ENCODE results near the gene ERI3. TPM values are rescaled to one million over a fixed set of nuclear protein-coding genes. Genes with fewer than 3 reads are reported as not detected.

ERI3 gene
- total and polyA plus RNA-seq, 2 of the 13 experiments (the other 11 are each of a cell fraction or from before 2014, with no cell fraction given): 35.6 to 35.9 TPM

- TF ChIP-seq MATR3 (CRISPR knock-in tag; IDR thresholded peaks at IDR 0.05) (no peak), POLR2A (IDR thresholded peaks at IDR 0.05; ENCODE audit: insufficient read depth in 1 of 2, low read depth in 2 of 2, low read length in 2 of 2) (peak; percentile 55 to 81), ETV6 (CRISPR knock-in tag; conservative IDR thresholded peaks at IDR 0.05) (0 out of 2 replicates have a peak, but pooled peaks have one; percentile 61), JUNB (CRISPR knock-in tag; IDR thresholded peaks at IDR 0.05; ENCODE audit: borderline replicate concordance) (no peak), TBX2 (CRISPR knock-in tag; IDR thresholded peaks at IDR 0.05; ENCODE audit: borderline replicate concordance) (no peak; the same call in 1 of the 2 replicates), ZSCAN31 (CRISPR knock-in tag; IDR thresholded peaks at IDR 0.05; ENCODE audit: low read depth) (0 out of 2 replicates have a peak, but pooled peaks have one; percentile 41), PITX1 (CRISPR knock-in tag; IDR thresholded peaks at IDR 0.05) (peak; percentile 13; the same call in 1 of the 2 replicates), MTF1 (CRISPR knock-in tag; IDR thresholded peaks at IDR 0.05) (no peak), JUND (CRISPR knock-in tag; IDR thresholded peaks at IDR 0.05) (peak; percentile 62; the same call in 1 of the 2 replicates), ZSCAN20 (CRISPR knock-in tag; IDR thresholded peaks at IDR 0.05; ENCODE audit: borderline replicate concordance) (no peak), ZNF317 (CRISPR knock-in tag; IDR thresholded peaks at IDR 0.05) (peak; percentile 72), ZNF263 (CRISPR knock-in tag; IDR thresholded peaks at IDR 0.05) (0 out of 2 replicates have a peak, but pooled peaks have one; percentile 42), ZNF790 (CRISPR knock-in tag; IDR thresholded peaks at IDR 0.05; ENCODE audit: borderline replicate concordance) (peak; percentile 75; the same call in 1 of the 2 replicates), ZNF660 (CRISPR knock-in tag; IDR thresholded peaks at IDR 0.05; ENCODE audit: borderline replicate concordance, low read depth) (0 out of 2 replicates have a peak, but pooled peaks have one; percentile 34), ZFP36L1 (CRISPR knock-in tag; IDR thresholded peaks at IDR 0.05) (0 out of 2 replicates have a peak, but pooled peaks have one; percentile 64), ELF4 (CRISPR knock-in tag; IDR thresholded peaks at IDR 0.05; ENCODE audit: borderline replicate concordance) (no peak), ZNF652 (CRISPR knock-in tag; IDR thresholded peaks at IDR 0.05; ENCODE audit: borderline replicate concordance, low read depth) (no peak; the same call in 1 of the 2 replicates)
- TF ChIP-seq, protein P1, sequence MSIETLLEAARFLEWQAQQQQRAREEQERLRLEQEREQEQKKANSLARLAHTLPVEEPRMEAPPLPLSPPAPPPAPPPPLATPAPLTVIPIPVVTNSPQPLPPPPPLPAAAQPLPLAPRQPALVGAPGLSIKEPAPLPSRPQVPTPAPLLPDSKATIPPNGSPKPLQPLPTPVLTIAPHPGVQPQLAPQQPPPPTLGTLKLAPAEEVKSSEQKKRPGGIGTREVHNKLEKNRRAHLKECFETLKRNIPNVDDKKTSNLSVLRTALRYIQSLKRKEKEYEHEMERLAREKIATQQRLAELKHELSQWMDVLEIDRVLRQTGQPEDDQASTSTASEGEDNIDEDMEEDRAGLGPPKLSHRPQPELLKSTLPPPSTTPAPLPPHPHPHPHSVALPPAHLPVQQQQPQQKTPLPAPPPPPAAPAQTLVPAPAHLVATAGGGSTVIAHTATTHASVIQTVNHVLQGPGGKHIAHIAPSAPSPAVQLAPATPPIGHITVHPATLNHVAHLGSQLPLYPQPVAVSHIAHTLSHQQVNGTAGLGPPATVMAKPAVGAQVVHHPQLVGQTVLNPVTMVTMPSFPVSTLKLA (IDR thresholded peaks at IDR 0.05): no peak
- TF ChIP-seq, protein P2, sequence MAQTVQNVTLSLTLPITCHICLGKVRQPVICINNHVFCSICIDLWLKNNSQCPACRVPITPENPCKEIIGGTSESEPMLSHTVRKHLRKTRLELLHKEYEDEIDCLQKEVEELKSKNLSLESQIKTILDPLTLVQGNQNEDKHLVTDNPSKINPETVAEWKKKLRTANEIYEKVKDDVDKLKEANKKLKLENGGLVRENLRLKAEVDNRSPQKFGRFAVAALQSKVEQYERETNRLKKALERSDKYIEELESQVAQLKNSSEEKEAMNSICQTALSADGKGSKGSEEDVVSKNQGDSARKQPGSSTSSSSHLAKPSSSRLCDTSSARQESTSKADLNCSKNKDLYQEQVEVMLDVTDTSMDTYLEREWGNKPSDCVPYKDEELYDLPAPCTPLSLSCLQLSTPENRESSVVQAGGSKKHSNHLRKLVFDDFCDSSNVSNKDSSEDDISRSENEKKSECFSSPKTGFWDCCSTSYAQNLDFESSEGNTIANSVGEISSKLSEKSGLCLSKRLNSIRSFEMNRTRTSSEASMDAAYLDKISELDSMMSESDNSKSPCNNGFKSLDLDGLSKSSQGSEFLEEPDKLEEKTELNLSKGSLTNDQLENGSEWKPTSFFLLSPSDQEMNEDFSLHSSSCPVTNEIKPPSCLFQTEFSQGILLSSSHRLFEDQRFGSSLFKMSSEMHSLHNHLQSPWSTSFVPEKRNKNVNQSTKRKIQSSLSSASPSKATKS (CRISPR knock-in tag; IDR thresholded peaks at IDR 0.05): 0 out of 2 replicates have a peak, but pooled peaks have one; percentile 83
- TF ChIP-seq, protein P3, sequence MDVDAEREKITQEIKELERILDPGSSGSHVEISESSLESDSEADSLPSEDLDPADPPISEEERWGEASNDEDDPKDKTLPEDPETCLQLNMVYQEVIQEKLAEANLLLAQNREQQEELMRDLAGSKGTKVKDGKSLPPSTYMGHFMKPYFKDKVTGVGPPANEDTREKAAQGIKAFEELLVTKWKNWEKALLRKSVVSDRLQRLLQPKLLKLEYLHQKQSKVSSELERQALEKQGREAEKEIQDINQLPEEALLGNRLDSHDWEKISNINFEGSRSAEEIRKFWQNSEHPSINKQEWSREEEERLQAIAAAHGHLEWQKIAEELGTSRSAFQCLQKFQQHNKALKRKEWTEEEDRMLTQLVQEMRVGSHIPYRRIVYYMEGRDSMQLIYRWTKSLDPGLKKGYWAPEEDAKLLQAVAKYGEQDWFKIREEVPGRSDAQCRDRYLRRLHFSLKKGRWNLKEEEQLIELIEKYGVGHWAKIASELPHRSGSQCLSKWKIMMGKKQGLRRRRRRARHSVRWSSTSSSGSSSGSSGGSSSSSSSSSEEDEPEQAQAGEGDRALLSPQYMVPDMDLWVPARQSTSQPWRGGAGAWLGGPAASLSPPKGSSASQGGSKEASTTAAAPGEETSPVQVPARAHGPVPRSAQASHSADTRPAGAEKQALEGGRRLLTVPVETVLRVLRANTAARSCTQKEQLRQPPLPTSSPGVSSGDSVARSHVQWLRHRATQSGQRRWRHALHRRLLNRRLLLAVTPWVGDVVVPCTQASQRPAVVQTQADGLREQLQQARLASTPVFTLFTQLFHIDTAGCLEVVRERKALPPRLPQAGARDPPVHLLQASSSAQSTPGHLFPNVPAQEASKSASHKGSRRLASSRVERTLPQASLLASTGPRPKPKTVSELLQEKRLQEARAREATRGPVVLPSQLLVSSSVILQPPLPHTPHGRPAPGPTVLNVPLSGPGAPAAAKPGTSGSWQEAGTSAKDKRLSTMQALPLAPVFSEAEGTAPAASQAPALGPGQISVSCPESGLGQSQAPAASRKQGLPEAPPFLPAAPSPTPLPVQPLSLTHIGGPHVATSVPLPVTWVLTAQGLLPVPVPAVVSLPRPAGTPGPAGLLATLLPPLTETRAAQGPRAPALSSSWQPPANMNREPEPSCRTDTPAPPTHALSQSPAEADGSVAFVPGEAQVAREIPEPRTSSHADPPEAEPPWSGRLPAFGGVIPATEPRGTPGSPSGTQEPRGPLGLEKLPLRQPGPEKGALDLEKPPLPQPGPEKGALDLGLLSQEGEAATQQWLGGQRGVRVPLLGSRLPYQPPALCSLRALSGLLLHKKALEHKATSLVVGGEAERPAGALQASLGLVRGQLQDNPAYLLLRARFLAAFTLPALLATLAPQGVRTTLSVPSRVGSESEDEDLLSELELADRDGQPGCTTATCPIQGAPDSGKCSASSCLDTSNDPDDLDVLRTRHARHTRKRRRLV (CRISPR knock-in tag; IDR thresholded peaks at IDR 0.05): 0 out of 2 replicates have a peak, but pooled peaks have one; percentile 78
Observed at GRCh38 chr1:44213222-44214112, 141.6 kb downstream of the ERI3 start, which contains the start of gene DMAP1 (continued).
